ENCODE results near the gene VPS13A. TPM values are rescaled to one million over a fixed set of nuclear protein-coding genes. Genes with fewer than 3 reads are reported as not detected.

The VPS13A gene
- total and polyA plus RNA-seq, 10 of the 15 experiments (the other 5 are each of a cell fraction or from before 2014, with no cell fraction given): 10.0 to 35.2 (median 21.1) TPM

DNA sequence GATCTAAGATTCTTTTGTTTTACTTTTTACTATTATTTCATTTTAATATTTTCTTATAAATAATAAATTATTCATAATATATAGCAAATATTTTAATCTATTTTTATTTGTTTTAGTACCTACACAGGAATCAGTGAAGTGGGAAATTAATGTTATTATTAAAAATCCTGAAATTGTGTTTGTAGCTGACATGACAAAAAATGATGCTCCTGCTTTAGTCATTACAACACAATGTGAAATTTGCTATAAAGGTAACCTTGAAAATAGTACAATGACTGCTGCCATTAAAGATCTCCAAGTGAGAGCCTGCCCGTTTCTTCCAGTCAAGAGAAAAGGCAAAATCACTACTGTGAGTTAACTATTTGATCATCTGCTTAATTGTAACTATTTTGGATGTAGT is 138.7 kb downstream of the VPS13A start (continued):
- TF ChIP-seq, protein P1, sequence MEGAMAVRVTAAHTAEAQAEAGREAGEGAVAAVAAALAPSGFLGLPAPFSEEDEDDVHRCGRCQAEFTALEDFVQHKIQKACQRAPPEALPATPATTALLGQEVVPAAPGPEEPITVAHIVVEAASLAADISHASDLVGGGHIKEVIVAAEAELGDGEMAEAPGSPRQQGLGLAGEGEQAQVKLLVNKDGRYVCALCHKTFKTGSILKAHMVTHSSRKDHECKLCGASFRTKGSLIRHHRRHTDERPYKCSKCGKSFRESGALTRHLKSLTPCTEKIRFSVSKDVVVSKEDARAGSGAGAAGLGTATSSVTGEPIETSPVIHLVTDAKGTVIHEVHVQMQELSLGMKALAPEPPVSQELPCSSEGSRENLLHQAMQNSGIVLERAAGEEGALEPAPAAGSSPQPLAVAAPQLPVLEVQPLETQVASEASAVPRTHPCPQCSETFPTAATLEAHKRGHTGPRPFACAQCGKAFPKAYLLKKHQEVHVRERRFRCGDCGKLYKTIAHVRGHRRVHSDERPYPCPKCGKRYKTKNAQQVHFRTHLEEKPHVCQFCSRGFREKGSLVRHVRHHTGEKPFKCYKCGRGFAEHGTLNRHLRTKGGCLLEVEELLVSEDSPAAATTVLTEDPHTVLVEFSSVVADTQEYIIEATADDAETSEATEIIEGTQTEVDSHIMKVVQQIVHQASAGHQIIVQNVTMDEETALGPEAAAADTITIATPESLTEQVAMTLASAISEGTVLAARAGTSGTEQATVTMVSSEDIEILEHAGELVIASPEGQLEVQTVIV (IDR thresholded peaks at IDR 0.05; ENCODE audit: borderline replicate concordance, partially characterized antibody): no peak
- TF ChIP-seq BHLHE40 (IDR thresholded peaks at IDR 0.05; ENCODE audit: borderline replicate concordance in 1 of 2, low read depth in 2 of 2, low read length in 1 of 2): no peak

DNA sequence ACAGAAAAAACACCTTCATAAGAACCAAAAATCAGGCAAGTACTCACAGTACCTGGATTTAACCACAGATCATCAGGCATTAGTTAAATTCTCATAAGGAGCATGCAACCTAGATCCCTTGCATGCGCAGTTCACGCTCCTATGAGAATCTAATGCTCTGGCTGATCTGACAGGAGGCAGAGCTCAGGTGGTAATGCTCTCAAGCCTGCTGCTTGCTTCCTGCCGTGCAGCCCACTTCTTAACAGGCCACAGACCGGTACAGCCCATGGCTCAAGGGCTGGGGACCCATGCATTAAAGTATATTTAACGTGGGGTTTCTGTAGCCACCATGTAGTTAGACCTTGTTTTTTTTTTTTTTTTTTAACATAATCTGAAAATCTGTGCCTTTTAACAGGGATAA is 147.7 kb downstream of the VPS13A start:
- in situ Hi-C loops (cut with MboI): no loop called here
- Histone ChIP-seq H3K9me3 (replicated peaks; ENCODE audit: control insufficient read depth, insufficient read depth, low read length) (no peaks in the 10 kb centered on the region), H3K27ac (ENCODE audit: control insufficient read depth, insufficient read depth) (no peak overlapping the region), H3K9ac (ENCODE audit: control insufficient read depth, insufficient read depth, low read length) (no peak overlapping the region), H3K36me3 (ENCODE audit: control insufficient read depth in 2 of 2, insufficient read depth in 2 of 2, low read length in 1 of 2) (0 out of 4 replicates have a peak, but pooled peaks cover 0 to 2% of the 10 kb centered on the region in 2 experiments), H3K4me2 (ENCODE audit: control insufficient read depth, insufficient read depth) (no peak overlapping the region), H3K79me2 (ENCODE audit: control insufficient read depth, insufficient read depth, low read length) (no peaks in the 10 kb centered on the region), H3K4me3 (no peak overlapping the region), H2AFZ (ENCODE audit: control insufficient read depth, low read depth, low read length) (no peak overlapping the region), H3K4me1 (ENCODE audit: control insufficient read depth, insufficient read depth, low read length) (no peaks in the 10 kb centered on the region), H4K20me1 (ENCODE audit: control insufficient read depth, insufficient read depth) (no peaks in the 10 kb centered on the region), H3K27me3 (replicated peaks in 1 of 2; ENCODE audit: control insufficient read depth in 2 of 2, insufficient read depth in 2 of 2, low read length in 1 of 2) (no peaks in the 10 kb centered on the region)
- ChIA-PET POLR2A (no interaction called here), RAD21 (ENCODE audit: unreplicated experiment) (no interaction called here), SMC1A (ENCODE audit: uncharacterized antibody, unreplicated experiment) (no interaction called here), CTCF (no interaction called here)
- WGBS (ENCODE audit: insufficient coverage, insufficient replicate concordance, low lambda C conversion rate, missing lambda C conversion rate): 98% methylated on average over 5 of the region's 5 CpGs
- no peak for DNase-seq (ENCODE audit: low read depth, low spot score)
- no TSS peak for BruUV-seq (replicated peaks)
- no peak for ATAC-seq
- intact Hi-C loops (cut with micrococcal nuclease; ENCODE audit: unreplicated experiment): no loop called here
- no peak for FAIRE-seq
- TF ChIP-seq MEF2A (IDR thresholded peaks at IDR 0.05; ENCODE audit: insufficient read depth, low read depth, low read length): no peak
- no peak for TF ChIP-seq NR2C2 (IDR thresholded peaks at IDR 0.05; ENCODE audit: borderline replicate concordance, control insufficient read depth, insufficient read length, low read depth)
- no peak for TF ChIP-seq POU2F2 (IDR thresholded peaks at IDR 0.05; ENCODE audit: borderline replicate concordance, low read depth, low read length)
- TF ChIP-seq STAT1 (conservative IDR thresholded peaks at IDR 0.05): no peak
- TF ChIP-seq, protein P2, sequence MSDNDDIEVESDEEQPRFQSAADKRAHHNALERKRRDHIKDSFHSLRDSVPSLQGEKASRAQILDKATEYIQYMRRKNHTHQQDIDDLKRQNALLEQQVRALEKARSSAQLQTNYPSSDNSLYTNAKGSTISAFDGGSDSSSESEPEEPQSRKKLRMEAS (IDR thresholded peaks at IDR 0.05; ENCODE audit: low read depth, low read length): no peak
- no peak for TF ChIP-seq EP300 (IDR thresholded peaks at IDR 0.05; ENCODE audit: borderline replicate concordance in 1 of 2, control insufficient read depth in 1 of 2, low read depth in 2 of 2, low read length in 2 of 2)
- TF ChIP-seq ZNF207 (IDR thresholded peaks at IDR 0.05; ENCODE audit: borderline replicate concordance): no peak
- no peak for TF ChIP-seq GABPA (IDR thresholded peaks at IDR 0.05; ENCODE audit: low read depth)
- no peak for TF ChIP-seq FOXK2 (IDR thresholded peaks at IDR 0.05)
- no peak for TF ChIP-seq RB1 (IDR thresholded peaks at IDR 0.05; ENCODE audit: borderline replicate concordance)
- no peak for TF ChIP-seq NR2F1 (conservative IDR thresholded peaks at IDR 0.05)
- TF ChIP-seq, protein P3, sequence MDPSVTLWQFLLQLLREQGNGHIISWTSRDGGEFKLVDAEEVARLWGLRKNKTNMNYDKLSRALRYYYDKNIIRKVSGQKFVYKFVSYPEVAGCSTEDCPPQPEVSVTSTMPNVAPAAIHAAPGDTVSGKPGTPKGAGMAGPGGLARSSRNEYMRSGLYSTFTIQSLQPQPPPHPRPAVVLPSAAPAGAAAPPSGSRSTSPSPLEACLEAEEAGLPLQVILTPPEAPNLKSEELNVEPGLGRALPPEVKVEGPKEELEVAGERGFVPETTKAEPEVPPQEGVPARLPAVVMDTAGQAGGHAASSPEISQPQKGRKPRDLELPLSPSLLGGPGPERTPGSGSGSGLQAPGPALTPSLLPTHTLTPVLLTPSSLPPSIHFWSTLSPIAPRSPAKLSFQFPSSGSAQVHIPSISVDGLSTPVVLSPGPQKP (IDR thresholded peaks at IDR 0.05; ENCODE audit: low read depth, low read length): no peak
- TF ChIP-seq, protein P4, sequence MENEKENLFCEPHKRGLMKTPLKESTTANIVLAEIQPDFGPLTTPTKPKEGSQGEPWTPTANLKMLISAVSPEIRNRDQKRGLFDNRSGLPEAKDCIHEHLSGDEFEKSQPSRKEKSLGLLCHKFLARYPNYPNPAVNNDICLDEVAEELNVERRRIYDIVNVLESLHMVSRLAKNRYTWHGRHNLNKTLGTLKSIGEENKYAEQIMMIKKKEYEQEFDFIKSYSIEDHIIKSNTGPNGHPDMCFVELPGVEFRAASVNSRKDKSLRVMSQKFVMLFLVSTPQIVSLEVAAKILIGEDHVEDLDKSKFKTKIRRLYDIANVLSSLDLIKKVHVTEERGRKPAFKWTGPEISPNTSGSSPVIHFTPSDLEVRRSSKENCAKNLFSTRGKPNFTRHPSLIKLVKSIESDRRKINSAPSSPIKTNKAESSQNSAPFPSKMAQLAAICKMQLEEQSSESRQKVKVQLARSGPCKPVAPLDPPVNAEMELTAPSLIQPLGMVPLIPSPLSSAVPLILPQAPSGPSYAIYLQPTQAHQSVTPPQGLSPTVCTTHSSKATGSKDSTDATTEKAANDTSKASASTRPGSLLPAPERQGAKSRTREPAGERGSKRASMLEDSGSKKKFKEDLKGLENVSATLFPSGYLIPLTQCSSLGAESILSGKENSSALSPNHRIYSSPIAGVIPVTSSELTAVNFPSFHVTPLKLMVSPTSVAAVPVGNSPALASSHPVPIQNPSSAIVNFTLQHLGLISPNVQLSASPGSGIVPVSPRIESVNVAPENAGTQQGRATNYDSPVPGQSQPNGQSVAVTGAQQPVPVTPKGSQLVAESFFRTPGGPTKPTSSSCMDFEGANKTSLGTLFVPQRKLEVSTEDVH (IDR thresholded peaks at IDR 0.05; ENCODE audit: low read depth, partially characterized antibody): no peak
- TF ChIP-seq NFYB (IDR thresholded peaks at IDR 0.05; ENCODE audit: insufficient read depth, low read depth, low read length): no peak
- TF ChIP-seq TCF3 (IDR thresholded peaks at IDR 0.05; ENCODE audit: borderline replicate concordance, insufficient read depth, low read depth, low read length): no peak
